GF-D8 (cell line): ENCODE results near the gene VAMP2.
A peak's percentile ranks its signal among the peaks of the same experiment; 100 is the strongest.

Source experiments
- DNase-seq: peaks from one replicate; lab custom pipeline; 2025; lab: John Stamatoyannopoulos, UW

Gene VAMP2

GRCh38 chr17:8122924-8123694, 39.6 kb downstream of the VAMP2 start:
- no peak for DNase-seq

GRCh38 chr17:8122422-8122923, 40.3 kb downstream of the VAMP2 start:
- no peak for DNase-seq

GRCh38 chr17:8121681-8122421, 40.9 kb downstream of the VAMP2 start:
- no peak for DNase-seq

- DNase-seq: no peak
Measured at GRCh38 chr17:8121407-8121680, 41.4 kb downstream of the VAMP2 start.

- DNase-seq: peak; percentile 16
Measured at GRCh38 chr17:8120520-8121406, 42.0 kb downstream of the VAMP2 start.

GRCh38 chr17:8119581-8120519, 42.9 kb downstream of the VAMP2 start:
- peak; percentile 59 for DNase-seq

GRCh38 chr17:8118769-8119580, 43.8 kb downstream of the VAMP2 start:
- DNase-seq: peak; percentile 32

GRCh38 chr17:8117980-8118768, 44.6 kb downstream of the VAMP2 start, which contains the start of gene ALOXE3:
ALOXE3 (minus strand) TSS chr17:8118514; CDS start chr17:8117990, 524 bp downstream.
- DNase-seq: no peak

GRCh38 chr17:8117367-8117979, 45.3 kb downstream of the VAMP2 start:
- DNase-seq: no peak

- no peak for DNase-seq
Measured at GRCh38 chr17:8116776-8117175, 46.0 kb downstream of the VAMP2 start.

- DNase-seq: no peak
Measured at GRCh38 chr17:8110907-8111306, 51.8 kb downstream of the VAMP2 start.

GRCh38 chr17:8110456-8110804, 52.3 kb downstream of the VAMP2 start:
- no peak for DNase-seq

GRCh38 chr17:8109661-8110455, 52.9 kb downstream of the VAMP2 start:
- no peak for DNase-seq
